Body of pancreas (tissue), 4 donors: ENCODE measurements around the gene TMEM170A. TPM values are rescaled to one million over a fixed set of nuclear protein-coding genes. Genes with fewer than 3 reads are reported as not detected.
A peak's percentile ranks its signal among the peaks of the same experiment; 100 is the strongest.

Source experiments
- ATAC-seq: fragments of 150-250 bp; one replicate; pipeline ENCODE4 v1.9.1; 2016
- DNase-seq, 4 donors: peaks; one replicate each; pipeline ENCODE4 v3.0.0-alpha.2; 2019
- H3K27ac ChIP-seq, 4 donors: fragments of 200-600 bp; sonication (generic); 1 replicate in 3 of 4; 2 replicates in 1 of 4; pipeline versions ENCODE4 v1.5.1 to v1.6.1; 2016 to 2019; ENCODE audit warnings: mild to moderate bottlenecking in 1 of 4, mixed read lengths in 1 of 4, moderate library complexity in 1 of 4
- H3K27me3 ChIP-seq, 2 donors: fragments of 200-600 bp; sonication (generic); one replicate each; pipeline ENCODE4 v1.6.0; 2016; ENCODE audit warnings: mild to moderate bottlenecking in 1 of 2
- H3K36me3 ChIP-seq, 2 donors: fragments of 200-600 bp; sonication (generic); replicated peaks in 1 of 2; 2 replicates each; pipeline ENCODE4 v1.5.1; 2016; ENCODE audit warnings: low read depth in 2 of 2; ENCODE audit not compliant: insufficient read depth in 1 of 2
- H3K4me1 ChIP-seq: fragments of 200-600 bp; sonication (generic); one replicate; pipeline ENCODE4 v1.6.0; 2016
- H3K4me3 ChIP-seq, 2 donors: fragments of 200-600 bp; sonication (generic); 1 replicate in 1 of 2; 2 replicates in 1 of 2; pipeline ENCODE4 v1.5.1; 2016 to 2019
- H3K9me3 ChIP-seq, 3 donors: fragments of 200-600 bp; sonication (generic); 1 replicate in 2 of 3; 2 replicates in 1 of 3; pipeline ENCODE4 v1.5.1; 2016
- POLR2A ChIP-seq, 3 donors: fragments of 450-650 bp; IDR thresholded peaks; one replicate each; pipeline ENCODE4 v1.6.1; 2016; ENCODE audit warnings: antibody characterized with exemption in 3 of 3, mild to moderate bottlenecking in 2 of 3
- WGBS, 2 donors: methylation state at CpG; one replicate each; pipeline ENCODE4 v1.1.5; 2017; 5-methylcytosine and 5-hydroxymethylcytosine counted together
- intact Hi-C: fragments of 100-400 bp; cut with DNase I; formaldehyde crosslinking; loops from one replicate; pipeline ENCODE4 v1.15.1; 2023
- small RNA-seq: library from RNA; depleted of rRNA; stranded (forward); fragments of <200 nt; gene quantifications from one replicate; pipeline ENCODE3, GENCODE V24; 2016
- total RNA-seq, 2 donors: library from RNA; depleted of rRNA; stranded (reverse); fragments of >200 nt; gene quantifications; one replicate each; pipeline ENCODE4 v1.1.0, GENCODE V29; 2016
- TF ChIP-seq, protein P1 (sequence below), 7 experiments: fragments of 450-650 bp in 4 of 7; fragments of 200-600 bp in 3 of 7; sonication (generic) in 3 of 7; IDR thresholded peaks; one replicate each; pipeline ENCODE4 v1.5.1; 2016 to 2019; ENCODE audit warnings: antibody characterized with exemption in 7 of 7

The TMEM170A gene
- total RNA-seq, 2 donors from 2014 or later = 17.1 TPM

DNA sequence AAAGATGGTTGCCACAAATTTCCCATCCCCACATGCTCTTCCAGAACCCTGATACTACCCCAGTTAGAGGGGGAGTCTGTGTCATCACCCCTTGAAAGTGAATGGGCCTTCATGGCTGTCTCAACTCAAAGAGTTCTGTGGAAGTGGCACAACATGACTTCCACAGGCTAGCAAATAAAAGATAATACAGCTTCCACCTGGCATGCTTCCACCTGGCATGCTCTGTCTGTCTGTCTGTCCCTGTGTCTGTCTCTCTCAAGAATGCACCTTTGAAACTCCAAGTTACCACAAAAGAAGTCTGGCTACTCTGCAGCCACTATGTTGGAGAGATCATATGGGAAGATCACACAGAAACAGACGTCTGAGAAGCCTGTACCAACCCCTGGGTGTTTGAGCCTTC lies 66.2 kb downstream of the TMEM170A start:
- 17 to 67% methylated on average over 1 of the region's 1 CpG for WGBS, 2 donors
- H3K36me3 ChIP-seq = peaks cover 0 to 6% of the 10 kb centered on the region in 2 donors
- no peak overlapping the region for H3K4me3 ChIP-seq
- peaks cover 20% of the 10 kb centered on the region for H3K4me1 ChIP-seq
- TF ChIP-seq, protein P1, sequence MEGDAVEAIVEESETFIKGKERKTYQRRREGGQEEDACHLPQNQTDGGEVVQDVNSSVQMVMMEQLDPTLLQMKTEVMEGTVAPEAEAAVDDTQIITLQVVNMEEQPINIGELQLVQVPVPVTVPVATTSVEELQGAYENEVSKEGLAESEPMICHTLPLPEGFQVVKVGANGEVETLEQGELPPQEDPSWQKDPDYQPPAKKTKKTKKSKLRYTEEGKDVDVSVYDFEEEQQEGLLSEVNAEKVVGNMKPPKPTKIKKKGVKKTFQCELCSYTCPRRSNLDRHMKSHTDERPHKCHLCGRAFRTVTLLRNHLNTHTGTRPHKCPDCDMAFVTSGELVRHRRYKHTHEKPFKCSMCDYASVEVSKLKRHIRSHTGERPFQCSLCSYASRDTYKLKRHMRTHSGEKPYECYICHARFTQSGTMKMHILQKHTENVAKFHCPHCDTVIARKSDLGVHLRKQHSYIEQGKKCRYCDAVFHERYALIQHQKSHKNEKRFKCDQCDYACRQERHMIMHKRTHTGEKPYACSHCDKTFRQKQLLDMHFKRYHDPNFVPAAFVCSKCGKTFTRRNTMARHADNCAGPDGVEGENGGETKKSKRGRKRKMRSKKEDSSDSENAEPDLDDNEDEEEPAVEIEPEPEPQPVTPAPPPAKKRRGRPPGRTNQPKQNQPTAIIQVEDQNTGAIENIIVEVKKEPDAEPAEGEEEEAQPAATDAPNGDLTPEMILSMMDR (IDR thresholded peaks at IDR 0.05) = no peak
- TF ChIP-seq POLR2A (IDR thresholded peaks at IDR 0.05) = no peak
- intact Hi-C loops = no loop called here
- ATAC-seq (no peak), DNase-seq (peak in 2 of 4 donors; percentile 25 to 43)
- no peaks in the 10 kb centered on the region for H3K27me3 ChIP-seq
- no peaks in the 10 kb centered on the region for H3K9me3 ChIP-seq
- peak overlapping the region in 1 of 4 donors; percentile 14 for H3K27ac ChIP-seq

DNA sequence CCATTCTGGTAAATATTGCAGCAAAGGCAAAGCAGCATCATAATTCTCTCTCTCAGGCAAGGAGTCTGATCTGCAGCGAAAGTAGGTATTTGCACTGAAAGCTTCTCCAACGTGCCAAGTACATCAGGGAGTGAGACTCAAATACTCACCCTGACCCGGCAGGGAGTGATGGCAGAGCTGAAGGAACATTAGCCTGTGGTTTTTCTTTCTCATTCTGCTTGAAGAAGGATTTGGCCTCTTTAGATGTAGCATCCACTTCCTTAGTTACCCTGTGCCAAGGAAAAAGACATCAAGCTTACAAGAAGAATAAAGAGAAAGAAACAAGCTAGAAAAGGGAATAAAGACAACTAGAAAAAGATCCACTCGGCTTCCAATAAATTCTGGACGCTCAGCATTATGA lies 69.5 kb downstream of the TMEM170A start:
- intact Hi-C loops = no loop called here
- 85 to 87% methylated on average over 5 of the region's 5 CpGs for WGBS, 2 donors
- no peak for ATAC-seq

More for the DNA sequence above, 69.5 kb downstream of the TMEM170A start:
- Histone ChIP-seq H3K9me3 (no peaks in the 10 kb centered on the region), H3K4me3 (no peak overlapping the region), H3K36me3 (peaks cover 0 to 10% of the 10 kb centered on the region in 2 donors), H3K27ac (no peak overlapping the region), H3K27me3 (no peaks in the 10 kb centered on the region), H3K4me1 (peaks cover 10% of the 10 kb centered on the region)
- TF ChIP-seq, protein P1 (IDR thresholded peaks at IDR 0.05) = no peak
- TF ChIP-seq POLR2A (IDR thresholded peaks at IDR 0.05) = no peak
- no peak for DNase-seq

Small RNA genes lying within 50 kb of the gene (small RNA-seq; reads per million reads assigned to genes)
- gene RF00598 = not detected

Other genes with a start within 250 kb of the TMEM170A start
- over 10,000 TPM; 14,932 to 20,352 TPM for gene CTRB1, start 245.7 kb downstream of the TMEM170A start, total RNA-seq
- gene BCAR1, start 213.1 kb downstream of the TMEM170A start, total RNA-seq = 10 to 100 TPM; 61.0 to 72.8 TPM
- 10 to 100 TPM; 34.0 to 65.3 TPM for gene CFDP1, start 31.2 kb downstream of the TMEM170A start, total RNA-seq
- under 1 TPM in 1 of 2 donors, not detected in 1; under 0.01 TPM for gene CHST6, start 30.8 kb upstream of the TMEM170A start, total RNA-seq
- gene CHST5, start 71.4 kb upstream of the TMEM170A start, total RNA-seq = not detected
- gene TMEM231, start 91.6 kb upstream of the TMEM170A start, total RNA-seq = 1 to 10 TPM; 2.6 to 7.6 TPM
- 10 to 100 TPM; 35.9 to 66.2 TPM for gene GABARAPL2, start 101.7 kb upstream of the TMEM170A start, total RNA-seq
- gene ADAT1, start 158.6 kb upstream of the TMEM170A start, total RNA-seq = 10 to 100 TPM; 12.9 to 14.8 TPM
- 10 to 100 TPM; 49.8 TPM for gene KARS1, start 183.0 kb upstream of the TMEM170A start, total RNA-seq
- gene TERF2IP, start 183.1 kb upstream of the TMEM170A start, total RNA-seq = 10 to 100 TPM; 37.6 to 77.1 TPM
- gene CPHXL2, start 212.3 kb upstream of the TMEM170A start, total RNA-seq = not detected
- not detected for gene DUXB, start 236.8 kb upstream of the TMEM170A start, total RNA-seq